Putamen (tissue), 1 donor: Measurements from ENCODE around the gene ST3GAL4.

Experiments used
- DNase-seq: peaks from one replicate; pipeline ENCODE4 v3.0.0-alpha.2; 2016; ENCODE audit warnings: low spot score

Gene ST3GAL4

GRCh38 chr11:126450806-126451205 is 95.3 kb downstream of the ST3GAL4 start:
- DNase-seq: no peak

- DNase-seq: no peak
Observed at GRCh38 chr11:126451211-126451802, 95.8 kb downstream of the ST3GAL4 start.

- DNase-seq: no peak
Observed at GRCh38 chr11:126452241-126453101, 97.0 kb downstream of the ST3GAL4 start.

GRCh38 chr11:126456089-126456488 is 100.6 kb downstream of the ST3GAL4 start:
- no peak for DNase-seq

GRCh38 chr11:126456783-126457542 is 101.5 kb downstream of the ST3GAL4 start:
- no peak for DNase-seq

GRCh38 chr11:126457817-126458216 is 102.3 kb downstream of the ST3GAL4 start:
- no peak for DNase-seq

- peak; percentile 80 for DNase-seq
Observed at GRCh38 chr11:126459691-126460281, 104.3 kb downstream of the ST3GAL4 start.

GRCh38 chr11:126460417-126461095 is 105.1 kb downstream of the ST3GAL4 start:
- no peak for DNase-seq

- no peak for DNase-seq
Observed at GRCh38 chr11:126461096-126461440, 105.6 kb downstream of the ST3GAL4 start.

- DNase-seq: no peak
Observed at GRCh38 chr11:126461996-126462395, 106.5 kb downstream of the ST3GAL4 start.

- DNase-seq: no peak
Observed at GRCh38 chr11:126462422-126462821, 106.9 kb downstream of the ST3GAL4 start.
